ENCODE measurements around the gene RAB40C. TPM values are rescaled to one million over a fixed set of nuclear protein-coding genes. Genes with fewer than 3 reads are reported as not detected.
A peak's percentile ranks its signal among the peaks of the same experiment; 100 is the strongest.

RAB40C gene
- total RNA-seq, 1 experiment from 2014 or later = 11.9 TPM

- no peak for DNase-seq (ENCODE audit: extremely low read depth, low read depth)
Observed at GRCh38 chr16:644556-644955, 54.7 kb downstream of the RAB40C start.

DNA sequence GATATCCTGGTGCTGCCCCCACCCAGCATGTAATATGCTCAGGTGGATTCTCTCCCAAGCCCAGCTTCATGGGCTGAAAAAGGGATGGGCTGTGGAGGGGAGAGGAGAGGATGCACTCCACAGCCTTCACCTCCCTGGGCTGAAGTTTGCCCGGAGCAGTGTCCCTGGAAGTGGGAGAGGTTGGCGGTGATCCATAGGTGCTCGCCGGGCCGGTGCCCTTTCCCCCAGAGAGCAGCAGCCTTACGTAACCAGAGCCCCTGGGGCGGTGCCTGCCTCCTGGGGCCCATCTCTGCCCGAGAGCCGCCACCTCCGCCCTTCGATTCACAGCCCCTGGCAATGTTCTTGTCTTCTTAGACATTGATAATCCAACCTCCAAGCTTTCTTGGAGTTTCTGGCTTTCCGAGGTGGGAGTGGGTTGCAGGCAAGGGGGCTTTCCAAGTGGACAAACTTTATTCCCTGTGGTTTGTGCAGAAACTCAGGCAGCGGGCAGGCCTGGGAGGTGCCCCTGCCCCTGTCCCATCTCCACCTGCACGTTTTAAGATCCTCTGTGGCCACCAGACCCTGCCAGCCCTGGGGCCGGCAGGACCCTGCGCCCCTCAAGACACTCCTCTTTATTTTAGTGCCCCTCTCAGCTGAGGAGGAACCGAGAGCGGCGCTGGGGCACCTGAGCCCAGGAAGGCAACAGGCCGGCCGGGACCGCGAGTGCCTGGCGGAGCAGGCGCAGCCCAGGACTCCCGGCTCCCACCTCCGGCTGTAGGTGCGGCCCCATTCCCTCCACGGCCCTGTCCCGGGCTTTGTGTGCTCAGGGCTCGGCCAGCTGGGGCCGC is 56.2 kb downstream of the RAB40C start:
- DNase-seq (ENCODE audit: extremely low read depth, low read depth) = no peak

DNA sequence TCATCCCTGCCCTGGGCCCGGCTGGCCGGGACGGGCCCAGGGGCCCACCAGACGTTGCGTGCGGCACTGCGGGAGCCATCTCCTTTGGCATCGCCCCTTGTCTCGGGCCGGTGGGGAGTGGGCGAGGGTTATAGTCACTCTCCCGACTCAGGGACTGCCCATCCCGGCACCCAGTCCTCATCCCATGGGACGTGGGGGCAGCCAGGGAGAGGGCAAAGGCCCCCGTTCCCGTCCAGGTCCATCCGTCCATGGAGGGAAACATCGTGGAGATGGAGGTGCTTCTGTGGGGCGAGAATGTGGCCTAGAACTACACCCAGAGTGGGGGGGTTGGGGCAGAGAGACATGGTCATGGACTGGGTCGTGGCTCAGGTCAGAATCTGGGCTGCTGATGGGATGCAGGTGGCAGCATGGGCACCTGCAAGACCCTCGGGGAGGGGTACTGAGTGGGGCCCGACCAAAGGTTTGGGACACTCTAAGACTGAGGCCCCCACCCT is 56.9 kb downstream of the RAB40C start:
- DNase-seq (ENCODE audit: extremely low read depth, low read depth) = no peak

GRCh38 chr16:647173-647902 is 57.5 kb downstream of the RAB40C start:
- no peak for DNase-seq (ENCODE audit: extremely low read depth, low read depth)

DNA sequence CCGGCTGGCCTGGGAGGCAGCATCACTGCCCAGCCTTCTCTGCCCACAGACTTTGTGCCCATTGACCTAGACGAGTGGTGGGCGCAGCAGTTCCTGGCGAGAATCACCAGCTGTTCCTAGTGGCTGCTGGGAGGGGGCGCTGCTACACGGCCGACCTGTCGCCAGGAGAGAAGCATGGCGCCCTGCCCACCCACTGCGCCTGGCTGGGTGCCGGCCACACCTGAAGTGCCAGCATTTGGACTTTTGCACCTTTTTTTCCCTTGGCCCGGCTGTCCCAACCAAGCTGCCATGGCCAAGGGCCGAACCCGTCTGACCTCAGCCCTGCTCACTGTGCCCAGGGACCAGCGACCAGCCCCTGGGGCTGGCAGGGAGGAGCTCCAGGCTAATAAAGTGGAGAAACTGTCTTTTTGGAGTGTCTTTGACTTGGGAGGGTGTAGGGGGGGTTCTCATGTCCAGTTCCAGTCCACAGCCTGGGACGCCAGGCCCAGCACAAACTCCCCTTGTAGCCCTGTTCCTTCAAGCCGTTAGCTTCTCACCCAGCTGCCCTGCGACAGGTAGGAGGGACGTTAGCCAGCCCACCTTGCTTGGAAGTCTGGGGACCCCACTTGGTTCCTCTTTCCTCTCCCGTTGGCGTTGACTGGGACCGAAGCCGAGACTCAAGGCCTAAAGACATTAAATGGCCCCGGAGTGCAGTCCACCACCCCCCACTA is 58.4 kb downstream of the RAB40C start:
- DNase-seq (ENCODE audit: extremely low read depth, low read depth) = no peak

GRCh38 chr16:648781-649589 is 59.1 kb downstream of the RAB40C start, which contains the start of gene WDR90:
Gene WDR90 (plus strand): TSS chr16:649365. CDS start chr16:649417, 52 bp downstream.
- peak; percentile 89 for DNase-seq (ENCODE audit: extremely low read depth, low read depth)

DNA sequence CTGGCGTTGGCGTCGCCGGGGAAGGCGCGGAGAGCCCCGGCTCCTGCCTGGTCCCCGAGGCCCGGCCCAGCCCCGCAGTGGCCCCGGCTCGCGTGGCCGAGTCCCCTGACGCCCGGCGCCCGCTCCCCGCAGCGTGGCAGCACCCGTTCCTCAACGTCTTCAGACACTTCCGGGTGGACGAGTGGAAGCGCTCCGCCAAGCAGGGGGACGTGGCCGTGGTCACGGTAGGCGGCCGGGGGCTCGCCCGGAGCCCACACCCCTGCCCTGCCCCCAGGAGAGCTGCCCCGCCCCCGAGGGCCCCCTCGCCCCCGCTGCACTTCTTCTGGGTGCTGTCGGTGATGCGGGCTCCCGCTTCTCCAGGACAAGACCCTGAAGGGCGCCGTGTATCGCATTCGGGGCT is 59.8 kb downstream of the RAB40C start:
- no peak for DNase-seq (ENCODE audit: extremely low read depth, low read depth)

GRCh38 chr16:651844-652243 is 62.0 kb downstream of the RAB40C start:
- no peak for DNase-seq (ENCODE audit: extremely low read depth, low read depth)

DNA sequence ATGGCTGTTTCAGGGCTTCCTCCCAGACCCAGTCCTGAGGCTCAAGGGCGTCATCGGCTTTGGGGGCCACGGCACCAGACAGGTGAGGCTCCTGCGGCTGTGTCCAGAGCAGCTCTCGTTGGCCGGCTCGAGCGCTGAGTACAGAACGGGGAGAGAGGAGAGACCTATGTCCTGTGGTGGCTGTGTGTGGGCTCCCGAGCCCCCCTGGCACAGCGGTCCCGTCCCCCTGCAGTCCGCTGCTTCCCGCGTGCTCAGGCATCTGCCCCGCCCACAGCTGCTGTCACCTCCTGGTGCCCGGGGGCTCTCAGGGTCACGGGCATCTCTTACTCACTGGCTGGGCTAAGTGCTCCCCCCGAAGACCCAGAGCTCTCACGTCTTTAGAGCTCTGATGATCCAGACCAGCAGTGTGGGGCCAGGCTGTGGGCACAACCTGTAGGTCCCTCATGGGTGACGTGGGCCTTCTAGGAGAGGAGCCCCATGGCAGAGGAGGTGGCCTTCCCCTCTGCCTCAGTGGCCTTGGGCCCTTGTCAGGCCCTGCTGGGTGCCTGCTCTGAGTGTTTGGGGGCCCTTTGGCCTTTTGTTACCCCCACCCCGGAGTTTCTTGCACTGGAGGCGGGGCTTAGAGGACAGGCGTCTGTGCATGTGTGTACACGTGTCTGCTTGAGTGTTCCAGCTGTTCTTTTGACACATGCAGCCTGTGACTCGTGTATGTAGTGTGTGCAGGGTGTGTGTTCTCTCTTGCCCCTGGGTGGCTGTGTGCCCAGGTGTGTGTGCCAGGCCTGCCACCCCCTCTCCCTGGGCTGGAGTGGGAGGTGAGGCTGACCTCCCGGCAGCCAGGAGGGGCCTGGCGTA is 62.8 kb downstream of the RAB40C start:
- DNase-seq (ENCODE audit: extremely low read depth, low read depth) = no peak

- no peak for DNase-seq (ENCODE audit: extremely low read depth, low read depth)
Observed at GRCh38 chr16:654034-654433, 64.2 kb downstream of the RAB40C start.

GRCh38 chr16:657487-657886 is 67.6 kb downstream of the RAB40C start:
- DNase-seq (ENCODE audit: extremely low read depth, low read depth) = no peak

DNA sequence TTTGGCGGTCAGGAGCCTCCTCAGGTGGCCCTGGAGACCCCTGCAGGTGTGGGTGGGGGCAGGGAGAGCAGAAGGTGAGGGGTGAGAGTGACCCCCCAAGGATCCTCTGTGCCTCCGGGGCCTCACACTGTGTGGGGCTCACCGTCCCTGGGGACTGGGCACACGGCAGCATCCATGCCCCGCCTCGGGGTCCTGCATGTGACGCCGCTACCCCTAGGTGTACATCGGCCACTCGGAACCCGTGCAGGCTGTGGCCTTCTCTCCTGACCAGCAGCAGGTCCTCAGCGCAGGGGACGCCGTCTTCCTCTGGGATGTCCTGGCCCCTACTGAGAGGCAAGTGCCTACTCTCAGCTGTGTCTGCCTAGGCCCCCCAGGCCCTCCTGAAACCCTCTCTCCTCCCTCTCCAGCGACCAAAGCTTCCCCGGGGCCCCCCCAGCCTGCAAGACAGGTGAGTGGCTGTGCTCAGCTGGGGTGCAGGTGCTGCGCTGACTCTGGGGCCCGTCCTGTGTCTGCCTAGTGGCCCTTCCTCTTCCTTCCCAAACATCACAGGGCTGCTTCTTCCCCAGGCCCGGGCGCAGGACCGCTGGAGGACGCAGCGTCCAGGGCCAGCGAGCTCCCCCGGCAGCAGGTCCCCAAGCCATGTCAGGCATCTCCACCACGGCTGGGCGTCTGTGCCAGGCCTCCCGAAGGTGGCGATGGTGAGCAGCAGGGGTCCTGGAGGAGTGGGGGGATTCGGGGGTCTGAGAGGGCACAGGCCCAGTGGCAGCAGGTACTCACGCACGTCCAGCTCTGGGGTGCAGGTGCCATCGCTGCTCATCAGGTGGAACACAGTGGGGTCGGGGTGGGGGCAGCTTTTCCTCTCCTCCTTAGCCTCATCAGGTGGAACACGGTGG is 69.1 kb downstream of the RAB40C start:
- no peak for DNase-seq (ENCODE audit: extremely low read depth, low read depth)

GRCh38 chr16:659618-660017 is 69.8 kb downstream of the RAB40C start:
- no peak for DNase-seq (ENCODE audit: extremely low read depth, low read depth)

DNA sequence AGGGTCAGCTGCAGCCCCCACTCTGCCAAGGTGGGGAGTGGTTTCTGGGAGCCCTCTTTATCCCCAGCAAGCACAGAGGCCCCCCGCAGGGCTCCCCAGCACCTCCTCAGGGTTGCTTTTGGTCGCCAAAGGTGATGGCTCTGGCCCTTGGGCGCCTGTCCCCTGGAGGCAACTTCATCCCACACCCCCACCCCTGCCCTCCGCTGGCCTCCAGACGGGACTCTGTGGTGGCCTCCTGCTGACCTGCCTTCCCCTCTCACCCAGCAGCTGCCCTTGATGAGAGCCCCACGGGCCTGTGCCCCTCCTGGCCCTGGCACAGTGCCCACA is 70.2 kb downstream of the RAB40C start:
- no peak for DNase-seq (ENCODE audit: extremely low read depth, low read depth)

DNA sequence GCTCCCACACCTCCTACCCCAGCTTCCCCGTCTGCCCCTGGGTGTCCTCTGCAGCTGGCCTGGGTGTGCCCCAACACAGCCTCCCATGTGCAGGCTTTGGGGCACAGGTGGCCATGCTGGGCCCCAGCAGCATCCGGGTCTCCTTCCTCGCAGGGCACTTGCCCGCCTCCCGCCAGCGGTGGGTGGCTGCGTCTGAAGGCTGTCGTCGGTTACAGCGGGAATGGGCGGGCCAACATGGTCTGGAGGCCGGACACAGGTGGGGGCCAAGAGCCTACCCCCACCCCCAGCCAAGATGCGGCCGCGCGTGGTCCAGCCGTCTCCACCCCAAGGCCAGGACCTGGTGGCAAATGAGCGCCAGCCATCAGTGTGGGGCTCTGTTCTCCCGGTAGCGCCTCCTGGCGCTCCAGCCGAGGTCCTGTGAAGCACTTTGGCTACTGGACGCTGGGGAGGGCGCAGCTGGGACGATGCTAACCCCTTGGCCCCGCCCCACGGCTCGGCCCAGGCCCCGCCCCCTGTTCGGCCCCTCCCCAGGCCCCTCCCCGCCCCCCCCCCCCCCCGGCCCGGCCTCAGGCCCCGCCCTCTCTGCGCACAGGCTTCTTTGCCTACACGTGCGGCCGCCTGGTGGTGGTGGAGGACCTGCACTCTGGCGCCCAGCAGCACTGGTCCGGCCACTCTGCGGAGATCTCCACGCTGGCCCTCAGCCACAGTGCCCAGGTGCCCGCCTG is 70.8 kb downstream of the RAB40C start:
- DNase-seq (ENCODE audit: extremely low read depth, low read depth) = peak; percentile 90

DNA sequence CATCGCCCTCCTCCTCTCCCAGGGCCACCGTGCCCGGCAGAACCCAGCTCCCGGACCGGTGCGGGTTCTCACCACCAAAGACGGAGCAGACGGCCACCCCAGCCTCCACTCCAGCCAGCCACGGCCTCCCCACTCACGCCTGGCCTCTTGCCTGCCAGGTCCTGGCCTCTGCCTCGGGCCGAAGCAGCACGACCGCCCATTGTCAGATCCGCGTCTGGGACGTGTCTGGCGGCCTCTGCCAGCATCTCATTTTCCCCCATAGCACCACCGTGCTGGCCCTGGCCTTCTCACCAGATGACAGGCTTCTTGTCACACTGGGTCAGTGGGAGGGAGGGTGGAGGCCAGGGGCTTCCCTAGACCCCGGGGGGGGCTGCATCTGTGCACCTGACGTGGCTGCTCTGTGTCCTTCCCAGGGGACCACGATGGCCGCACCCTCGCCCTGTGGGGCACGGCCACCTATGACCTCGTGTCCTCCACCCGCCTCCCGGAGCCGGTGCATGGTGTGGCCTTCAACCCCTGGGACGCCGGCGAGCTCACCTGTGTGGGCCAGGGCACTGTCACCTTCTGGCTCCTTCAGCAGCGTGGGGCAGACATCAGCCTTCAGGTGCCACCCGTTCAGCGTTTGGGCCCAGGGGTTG is 71.4 kb downstream of the RAB40C start:
- DNase-seq (ENCODE audit: extremely low read depth, low read depth) = no peak

GRCh38 chr16:662095-662494 is 72.2 kb downstream of the RAB40C start:
- DNase-seq (ENCODE audit: extremely low read depth, low read depth) = no peak

Measured in NCI-H460 (cell line).